RPMI8226 (cell line): ENCODE results near the gene TFEB.

Source experiments
- DNase-seq: peaks from one replicate; pipeline ENCODE4 v3.0.0-alpha.2; 2015

Gene TFEB

GRCh38 chr6:41704656-41705310 is 30.6 kb downstream of the TFEB start:
- DNase-seq: no peak

GRCh38 chr6:41704028-41704427 is 31.4 kb downstream of the TFEB start:
- no peak for DNase-seq

- DNase-seq: no peak
Observed at GRCh38 chr6:41702771-41703494, 32.5 kb downstream of the TFEB start.

- DNase-seq: no peak
Observed at GRCh38 chr6:41702089-41702745, 33.2 kb downstream of the TFEB start.

- no peak for DNase-seq
Observed at GRCh38 chr6:41700463-41701347, 34.7 kb downstream of the TFEB start.

- no peak for DNase-seq
Observed at GRCh38 chr6:41699063-41699462, 36.3 kb downstream of the TFEB start.

GRCh38 chr6:41697861-41698781 is 37.3 kb downstream of the TFEB start:
- no peak for DNase-seq

- DNase-seq: no peak
Observed at GRCh38 chr6:41696788-41697187, 38.6 kb downstream of the TFEB start.

GRCh38 chr6:41695825-41696224 is 39.6 kb downstream of the TFEB start:
- no peak for DNase-seq

- DNase-seq: no peak
Observed at GRCh38 chr6:41694815-41695526, 40.4 kb downstream of the TFEB start.

- no peak for DNase-seq
Observed at GRCh38 chr6:41693281-41694240, 41.8 kb downstream of the TFEB start.

- DNase-seq: no peak
Observed at GRCh38 chr6:41692730-41693129, 42.7 kb downstream of the TFEB start.

- DNase-seq: no peak
Observed at GRCh38 chr6:41692080-41692675, 43.2 kb downstream of the TFEB start.

GRCh38 chr6:41691426-41692079 is 43.9 kb downstream of the TFEB start:
- DNase-seq: no peak

GRCh38 chr6:41690541-41691330 is 44.7 kb downstream of the TFEB start:
- DNase-seq: no peak

- DNase-seq: no peak
Observed at GRCh38 chr6:41689171-41690008, 46.0 kb downstream of the TFEB start.

GRCh38 chr6:41688256-41688965 is 47.0 kb downstream of the TFEB start:
- no peak for DNase-seq
